HG03571 (cell line): ENCODE measurements around the gene PIP5K1A.

Experiments used
- ATAC-seq: cut with Tn5 transposase; IDR thresholded peaks from one replicate; pipeline ENCODE4 v1.9.1; 2021; ENCODE audit not compliant: unreplicated experiment

The PIP5K1A gene

DNA sequence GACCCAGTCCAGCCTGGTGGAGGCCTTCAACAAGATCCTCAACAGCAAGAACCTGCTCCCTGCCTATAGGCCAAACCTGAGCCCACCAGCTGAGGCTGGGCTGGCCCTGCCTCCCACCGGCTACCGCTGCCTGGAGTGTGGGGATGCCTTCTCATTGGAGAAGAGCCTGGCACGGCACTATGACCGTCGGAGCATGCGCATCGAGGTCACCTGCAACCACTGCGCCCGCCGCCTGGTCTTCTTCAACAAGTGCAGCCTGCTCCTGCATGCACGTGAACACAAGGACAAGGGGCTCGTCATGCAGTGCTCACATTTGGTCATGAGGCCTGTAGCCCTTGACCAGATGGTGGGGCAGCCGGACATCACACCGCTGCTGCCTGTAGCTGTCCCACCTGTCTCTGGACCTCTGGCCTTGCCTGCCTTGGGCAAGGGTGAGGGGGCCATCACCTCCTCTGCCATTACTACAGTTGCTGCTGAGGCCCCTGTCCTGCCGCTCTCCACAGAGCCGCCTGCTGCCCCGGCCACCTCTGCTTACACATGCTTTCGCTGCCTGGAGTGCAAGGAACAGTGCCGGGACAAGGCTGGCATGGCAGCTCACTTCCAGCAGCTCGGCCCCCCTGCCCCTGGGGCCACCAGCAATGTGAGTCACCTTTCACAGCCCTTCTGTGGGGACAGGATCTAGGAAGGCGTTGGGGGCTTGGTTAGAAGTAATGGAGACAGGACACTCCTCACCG is 89.6 kb downstream of the PIP5K1A start:
- no peak for ATAC-seq

DNA sequence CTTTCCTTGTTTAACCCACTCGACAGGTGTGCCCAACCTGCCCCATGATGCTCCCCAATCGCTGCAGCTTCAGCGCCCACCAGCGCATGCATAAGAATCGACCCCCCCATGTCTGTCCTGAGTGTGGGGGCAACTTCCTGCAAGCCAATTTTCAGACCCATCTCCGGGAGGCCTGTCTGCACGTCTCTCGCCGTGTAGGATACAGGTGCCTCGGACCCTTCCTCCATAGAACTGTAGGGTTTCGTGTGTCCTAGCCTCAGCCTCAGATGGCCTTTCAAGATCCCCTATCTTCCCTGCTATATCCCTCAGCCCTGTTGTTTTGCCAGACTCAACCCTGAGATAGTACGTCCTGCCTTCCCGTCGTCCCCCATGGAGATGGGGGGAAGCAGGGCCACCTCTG is 90.2 kb downstream of the PIP5K1A start:
- ATAC-seq, result no peak

DNA sequence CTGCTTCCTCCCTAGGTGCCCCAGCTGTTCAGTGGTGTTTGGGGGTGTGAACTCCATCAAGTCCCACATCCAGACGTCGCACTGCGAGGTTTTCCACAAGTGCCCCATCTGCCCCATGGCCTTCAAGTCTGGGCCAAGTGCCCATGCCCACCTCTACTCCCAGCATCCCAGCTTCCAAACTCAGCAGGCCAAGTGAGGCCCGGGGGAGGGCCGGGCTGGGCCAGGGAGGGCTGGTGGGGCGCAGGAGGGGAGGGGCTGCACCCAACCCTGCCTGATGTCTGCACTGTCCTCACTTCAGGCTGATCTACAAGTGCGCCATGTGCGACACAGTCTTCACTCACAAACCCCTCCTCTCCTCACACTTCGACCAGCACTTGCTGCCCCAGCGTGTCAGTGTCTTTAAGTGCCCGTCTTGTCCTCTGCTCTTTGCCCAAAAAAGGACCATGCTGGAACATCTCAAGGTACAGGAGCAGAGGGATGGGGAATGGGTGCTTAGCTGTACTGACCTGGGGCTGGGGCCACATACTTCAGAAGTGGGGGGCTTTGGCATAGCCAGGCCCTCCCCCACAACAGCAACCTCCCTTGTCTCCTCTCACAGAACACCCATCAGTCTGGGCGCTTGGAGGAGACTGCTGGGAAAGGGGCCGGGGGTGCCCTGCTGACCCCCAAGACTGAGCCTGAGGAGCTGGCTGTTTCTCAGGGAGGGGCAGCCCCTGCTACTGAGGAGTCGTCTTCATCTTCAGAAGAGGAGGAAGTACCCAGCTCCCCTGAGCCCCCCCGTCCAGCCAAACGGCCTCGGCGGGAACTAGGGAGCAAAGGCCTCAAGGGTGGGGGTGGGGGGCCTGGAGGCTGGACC is 91.0 kb downstream of the PIP5K1A start:
- no peak for ATAC-seq

DNA sequence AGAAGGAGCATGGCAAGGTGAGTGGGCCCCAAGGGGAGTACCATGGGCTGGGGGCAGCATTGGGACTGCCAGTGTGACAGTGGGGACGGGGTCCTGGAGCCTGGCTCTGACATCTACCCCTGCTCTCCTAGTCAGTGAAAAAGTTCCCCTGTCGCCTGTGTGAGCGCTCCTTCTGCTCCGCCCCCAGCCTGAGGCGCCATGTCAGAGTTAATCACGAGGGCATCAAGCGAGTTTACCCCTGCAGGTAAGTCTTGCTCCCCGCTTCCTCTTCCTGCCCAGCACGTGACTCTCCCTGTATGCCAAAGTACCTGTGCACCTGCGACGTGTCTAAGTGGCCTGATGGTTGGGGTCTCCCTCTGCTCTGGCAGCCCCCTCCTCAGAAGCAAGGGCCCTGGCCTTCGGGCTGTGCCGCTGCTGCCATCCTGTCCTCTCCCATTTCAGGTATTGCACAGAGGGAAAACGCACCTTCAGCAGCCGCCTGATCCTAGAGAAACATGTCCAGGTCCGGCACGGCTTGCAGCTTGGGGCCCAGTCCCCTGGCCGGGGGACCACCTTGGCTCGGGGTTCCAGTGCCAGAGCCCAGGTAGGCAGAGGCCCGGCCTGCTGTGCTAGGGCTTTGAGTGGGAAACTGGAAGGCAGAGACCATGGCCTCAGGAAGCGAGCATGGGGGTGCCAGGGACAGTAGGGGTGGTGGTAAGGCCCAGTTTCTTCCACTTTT is 91.8 kb downstream of the PIP5K1A start:
- ATAC-seq, result no peak

DNA sequence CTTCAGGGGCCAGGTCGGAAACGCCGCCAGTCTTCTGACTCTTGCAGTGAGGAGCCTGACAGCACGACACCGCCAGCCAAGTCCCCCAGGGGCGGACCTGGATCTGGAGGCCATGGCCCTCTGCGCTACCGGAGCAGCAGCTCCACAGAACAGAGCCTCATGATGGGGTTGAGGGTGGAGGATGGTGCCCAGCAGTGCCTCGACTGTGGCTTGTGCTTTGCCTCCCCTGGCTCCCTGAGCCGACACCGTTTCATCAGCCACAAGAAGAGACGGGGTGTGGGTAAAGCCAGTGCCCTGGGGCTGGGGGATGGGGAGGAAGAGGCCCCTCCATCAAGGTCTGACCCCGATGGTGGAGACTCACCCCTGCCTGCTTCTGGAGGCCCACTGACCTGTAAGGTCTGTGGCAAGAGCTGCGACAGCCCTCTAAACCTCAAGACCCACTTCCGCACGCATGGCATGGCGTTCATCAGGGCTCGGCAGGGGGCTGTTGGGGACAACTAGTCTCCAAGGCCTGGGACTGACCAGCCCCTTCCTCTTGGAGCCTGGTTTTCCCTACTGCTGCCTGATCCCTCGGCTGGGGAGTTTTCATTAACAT is 92.5 kb downstream of the PIP5K1A start:
- no peak for ATAC-seq

DNA sequence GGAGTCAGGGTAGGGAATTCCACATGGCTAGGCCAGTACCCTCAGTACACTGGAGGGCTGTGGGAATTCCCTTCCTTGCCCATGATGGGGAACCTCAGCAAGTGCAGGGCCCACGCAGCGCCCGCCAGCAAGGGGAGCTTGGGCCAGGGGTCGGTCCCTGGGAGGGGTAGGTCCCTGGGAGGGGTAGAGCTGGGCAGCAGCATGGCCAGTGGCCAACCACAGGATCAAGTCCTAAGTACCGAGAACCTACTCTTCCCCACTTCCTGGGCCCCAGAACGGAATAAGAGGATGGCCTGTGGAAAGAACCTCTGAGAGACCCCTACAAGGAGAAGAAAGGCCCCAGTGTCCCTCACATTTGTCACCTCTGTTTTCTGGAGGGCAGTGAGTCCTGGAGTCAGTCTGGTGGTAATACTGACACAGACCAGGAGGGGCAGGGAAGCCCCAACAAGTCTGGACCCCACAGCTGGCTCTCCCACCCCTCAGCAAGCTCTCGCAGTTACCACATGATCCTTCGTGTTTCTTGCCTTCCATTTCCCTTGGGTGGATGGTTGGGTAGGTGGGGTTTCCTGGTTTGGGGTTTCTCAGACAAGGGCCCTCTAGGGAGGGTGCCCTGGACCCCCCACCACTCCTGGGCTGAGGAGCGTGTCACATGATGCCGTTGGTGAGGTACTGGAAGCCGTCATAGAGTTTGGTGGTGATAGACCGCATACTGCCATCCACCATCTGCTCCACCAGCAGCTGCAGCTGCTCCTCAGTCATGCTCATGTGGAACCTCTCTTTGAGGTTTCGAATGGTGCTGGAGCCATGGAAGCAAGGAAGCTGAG is 94.1 kb downstream of the PIP5K1A start:
- no peak for ATAC-seq

DNA sequence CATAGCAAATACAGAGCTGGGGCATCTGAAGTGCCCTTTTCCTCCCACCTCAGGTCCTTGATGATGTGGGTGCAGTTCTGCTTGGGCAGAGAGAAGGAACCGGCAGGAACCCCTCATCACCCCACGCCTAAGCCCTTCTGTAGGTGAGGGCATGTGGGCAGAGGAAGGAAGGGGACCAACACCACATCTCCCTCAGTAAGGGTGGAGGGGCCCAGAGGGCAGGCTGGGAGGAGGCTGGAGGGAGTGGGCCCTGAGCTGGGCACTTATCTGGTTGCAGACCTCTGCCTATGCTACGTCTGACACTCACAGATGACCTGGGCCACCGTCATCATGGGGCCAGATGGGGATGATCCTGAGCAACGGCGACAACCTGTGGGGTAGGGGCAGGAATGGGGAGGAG is 94.7 kb downstream of the PIP5K1A start:
- no peak for ATAC-seq

DNA sequence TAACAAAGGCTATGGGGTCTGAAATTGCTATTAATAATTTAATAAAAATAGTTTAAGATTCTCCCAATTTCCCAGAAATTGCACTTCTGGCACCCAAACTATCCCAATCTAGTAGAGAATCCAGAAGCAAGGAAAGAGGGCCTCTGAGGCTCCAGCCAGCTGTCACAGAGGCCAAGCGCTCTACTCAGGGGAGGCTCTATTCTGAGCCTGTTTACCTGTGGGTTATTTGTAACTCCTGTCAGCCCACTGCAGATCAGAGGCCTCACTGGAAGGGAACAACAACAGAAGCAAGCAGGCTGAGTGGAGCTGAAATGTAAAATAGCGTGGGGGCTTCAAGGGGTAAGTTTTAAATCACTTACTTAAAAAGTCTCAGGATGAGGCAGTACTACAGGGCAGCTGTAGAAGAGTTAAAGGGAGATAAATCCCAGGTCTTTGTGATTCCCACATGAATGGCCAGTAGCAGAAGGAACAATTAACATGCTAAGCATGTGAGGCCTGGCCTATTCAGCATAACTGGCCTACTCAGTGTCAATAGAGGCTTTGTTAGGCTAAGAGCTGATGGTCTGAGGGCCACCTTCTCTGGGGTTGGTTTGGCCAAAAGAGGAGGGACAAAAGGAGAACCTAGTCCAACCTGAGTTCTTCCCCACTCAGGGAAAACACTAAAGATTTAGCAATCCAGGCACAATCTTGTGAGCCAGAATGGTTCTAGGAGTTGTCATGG is 96.5 kb downstream of the PIP5K1A start:
- ATAC-seq, result no peak
